Measurements from ENCODE around the gene UBE2QL1.

The UBE2QL1 gene

GRCh38 chr5:6464441-6464840, 15.8 kb downstream of the UBE2QL1 start:
- Histone ChIP-seq H3K4me1 (ENCODE audit: control insufficient read depth, insufficient read depth, low read length) (peaks cover 3% of the 10 kb centered on the region; the same call in 1 of the 2 replicates), H3K27ac (ENCODE audit: extremely low read depth, low read depth, low read length) (no peak overlapping the region), H3K9me3 (ENCODE audit: control insufficient read depth, insufficient read depth, low read depth, low read length) (no peaks in the 10 kb centered on the region), H3K4me3 (ENCODE audit: low read depth, low read length) (no peak overlapping the region), H3K36me3 (ENCODE audit: control insufficient read depth in 2 of 2, insufficient read depth in 1 of 2, low read length in 2 of 2) (no peaks in the 10 kb centered on the region)
- no peak for TF ChIP-seq YY2 (tag by site-specific recombination; IDR thresholded peaks at IDR 0.05)
- no peak for TF ChIP-seq PRDM4 (tag by site-specific recombination; IDR thresholded peaks at IDR 0.05)
- no peak for TF ChIP-seq ZNF521 (tag by site-specific recombination; IDR thresholded peaks at IDR 0.05)
- no peak for TF ChIP-seq ZNF423 (tag by site-specific recombination; IDR thresholded peaks at IDR 0.05)
- no peak for TF ChIP-seq ZNF555 (tag by site-specific recombination; conservative IDR thresholded peaks at IDR 0.05)
- no peak for TF ChIP-seq ZNF169 (tag by site-specific recombination; IDR thresholded peaks at IDR 0.05)
- TF ChIP-seq ZNF501 (tag by site-specific recombination; IDR thresholded peaks at IDR 0.05): no peak
- TF ChIP-seq ZNF645 (tag by site-specific recombination; IDR thresholded peaks at IDR 0.05): no peak
- no peak for TF ChIP-seq ZNF558 (tag by site-specific recombination; IDR thresholded peaks at IDR 0.05)
- TF ChIP-seq BCL6B (tag by site-specific recombination; IDR thresholded peaks at IDR 0.05): no peak
- TF ChIP-seq ZNF654 (tag by site-specific recombination; IDR thresholded peaks at IDR 0.05; ENCODE audit: low read depth): no peak
- TF ChIP-seq ZNF704 (tag by site-specific recombination; IDR thresholded peaks at IDR 0.05): no peak
- CTCF ChIA-PET: interaction anchor here (1.0 kb wide), 1 partner anchor 96 kb away, joined by 3 read pairs; no protein-coding TSS in a partner anchor
- POLR2A ChIA-PET: interaction anchor here (1.6 kb wide), 1 partner anchor 9 kb away, joined by 4 read pairs; no protein-coding TSS in a partner anchor

- H3K9me3 ChIP-seq (ENCODE audit: control insufficient read depth, insufficient read depth, low read depth, low read length): no peaks in the 10 kb centered on the region
- ChIA-PET POLR2A (interaction anchor here (1.6 kb wide), 1 partner anchor 8 kb away, joined by 4 read pairs; no protein-coding TSS in a partner anchor), CTCF (no interaction called here)
- TF ChIP-seq ZNF24 (tag by site-specific recombination; IDR thresholded peaks at IDR 0.05) (no peak), ZNF335 (tag by site-specific recombination; conservative IDR thresholded peaks at IDR 0.05) (no peak), GLIS1 (tag by site-specific recombination; IDR thresholded peaks at IDR 0.05) (no peak), PRDM2 (tag by site-specific recombination; IDR thresholded peaks at IDR 0.05; ENCODE audit: borderline replicate concordance) (no peak), ZNF510 (tag by site-specific recombination; IDR thresholded peaks at IDR 0.05; ENCODE audit: insufficient replicate concordance) (no peak), KLF9 (tag by site-specific recombination; IDR thresholded peaks at IDR 0.05; ENCODE audit: low read depth) (no peak), ZSCAN4 (tag by site-specific recombination; IDR thresholded peaks at IDR 0.05) (no peak)
Observed at GRCh38 chr5:6465831-6466790, 17.5 kb downstream of the UBE2QL1 start.

More at GRCh38 chr5:6465831-6466790, 17.5 kb downstream of the UBE2QL1 start:
- Histone ChIP-seq H3K4me1 (ENCODE audit: control insufficient read depth, insufficient read depth, low read length) (peaks cover 3% of the 10 kb centered on the region; the same call in 1 of the 2 replicates), H3K4me3 (ENCODE audit: low read depth, low read length) (no peak overlapping the region), H3K27ac (ENCODE audit: extremely low read depth, low read depth, low read length) (no peak overlapping the region), H3K36me3 (ENCODE audit: control insufficient read depth in 2 of 2, insufficient read depth in 1 of 2, low read length in 2 of 2) (no peaks in the 10 kb centered on the region)

Data from HEK293 (cell line).